ENCODE results near the gene COA1. TPM values are rescaled to one million over a fixed set of nuclear protein-coding genes. Genes with fewer than 3 reads are reported as not detected.

Gene COA1
- total RNA-seq, 2 experiments from 2014 or later: 63.9 to 96.0 TPM

DNA sequence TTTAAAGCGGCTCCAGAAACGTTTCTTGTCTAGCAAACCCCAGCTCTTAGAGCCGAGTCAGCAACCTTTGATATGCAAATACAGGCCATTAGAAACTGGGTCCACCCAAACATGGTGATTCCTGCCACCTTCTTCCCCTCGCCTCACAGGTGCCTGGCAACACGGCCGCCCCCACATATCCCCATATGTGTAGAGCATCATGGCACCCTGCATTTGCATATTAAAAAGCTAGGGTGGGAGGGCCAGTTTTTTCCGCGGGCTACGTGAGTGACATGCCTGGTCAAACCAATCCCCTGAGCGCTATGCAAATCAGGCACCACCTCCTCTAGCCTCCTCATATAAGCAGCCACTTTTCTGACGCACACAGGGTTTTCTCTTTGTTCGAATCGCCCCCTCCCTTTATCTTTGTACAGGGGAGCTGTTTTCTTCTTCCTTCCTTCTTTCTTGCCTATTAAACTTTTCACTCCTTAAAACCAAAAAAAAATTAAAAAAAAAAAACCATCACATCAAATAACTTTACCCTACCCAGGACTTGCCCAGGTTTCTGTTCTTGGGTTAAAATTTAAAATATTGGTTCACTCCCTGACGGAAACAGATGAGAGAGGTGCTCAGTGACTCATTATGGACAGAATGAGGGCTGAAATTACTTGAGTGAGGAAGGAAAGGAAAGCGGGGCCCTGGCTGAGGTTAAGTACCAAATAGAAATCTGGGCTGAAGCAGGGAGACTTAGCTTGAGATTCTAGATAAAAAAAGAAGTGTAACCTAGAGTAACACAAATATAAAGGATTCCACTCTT lies 59.8 kb downstream of the COA1 start:
- POLR2A ChIA-PET: no interaction called here
- Histone ChIP-seq H3K4me2 (ENCODE audit: low read length) (no peak overlapping the region), H2AFZ (ENCODE audit: low read length) (no peak overlapping the region), H3K36me3 (ENCODE audit: insufficient read depth, low read length) (peaks cover 86% of the 10 kb centered on the region), H3K27ac (ENCODE audit: low read depth, low read length, poor library complexity, severe bottlenecking) (no peak overlapping the region), H4K20me1 (ENCODE audit: insufficient read depth, low read length) (no peaks in the 10 kb centered on the region), H3K4me3 (ENCODE audit: low read depth, low read length, poor library complexity, severe bottlenecking) (no peak overlapping the region), H3K4me1 (ENCODE audit: insufficient read depth, low read length, poor library complexity, severe bottlenecking) (peaks cover 25% of the 10 kb centered on the region), H3K9me3 (ENCODE audit: low read length) (peaks cover 90% of the 10 kb centered on the region), H3K79me2 (ENCODE audit: insufficient read depth, low read depth, low read length) (peaks cover 92% of the 10 kb centered on the region), H3K9me2 (ENCODE audit: insufficient read depth, low read length) (no peaks in the 10 kb centered on the region)
- BruUV-seq (replicated peaks): no TSS peak
- CTCF ChIA-PET (ENCODE audit: unreplicated experiment): no interaction called here
- no peak for TF ChIP-seq EZH2phosphoT487 (IDR thresholded peaks at IDR 0.05; ENCODE audit: borderline replicate concordance, low read depth, low read length)
- TF ChIP-seq, protein P1, sequence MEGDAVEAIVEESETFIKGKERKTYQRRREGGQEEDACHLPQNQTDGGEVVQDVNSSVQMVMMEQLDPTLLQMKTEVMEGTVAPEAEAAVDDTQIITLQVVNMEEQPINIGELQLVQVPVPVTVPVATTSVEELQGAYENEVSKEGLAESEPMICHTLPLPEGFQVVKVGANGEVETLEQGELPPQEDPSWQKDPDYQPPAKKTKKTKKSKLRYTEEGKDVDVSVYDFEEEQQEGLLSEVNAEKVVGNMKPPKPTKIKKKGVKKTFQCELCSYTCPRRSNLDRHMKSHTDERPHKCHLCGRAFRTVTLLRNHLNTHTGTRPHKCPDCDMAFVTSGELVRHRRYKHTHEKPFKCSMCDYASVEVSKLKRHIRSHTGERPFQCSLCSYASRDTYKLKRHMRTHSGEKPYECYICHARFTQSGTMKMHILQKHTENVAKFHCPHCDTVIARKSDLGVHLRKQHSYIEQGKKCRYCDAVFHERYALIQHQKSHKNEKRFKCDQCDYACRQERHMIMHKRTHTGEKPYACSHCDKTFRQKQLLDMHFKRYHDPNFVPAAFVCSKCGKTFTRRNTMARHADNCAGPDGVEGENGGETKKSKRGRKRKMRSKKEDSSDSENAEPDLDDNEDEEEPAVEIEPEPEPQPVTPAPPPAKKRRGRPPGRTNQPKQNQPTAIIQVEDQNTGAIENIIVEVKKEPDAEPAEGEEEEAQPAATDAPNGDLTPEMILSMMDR (conservative IDR thresholded peaks at IDR 0.05; ENCODE audit: low read length): no peak
- intact Hi-C loops (cut with micrococcal nuclease; ENCODE audit: unreplicated experiment): no loop called here
- no peak for DNase-seq (ENCODE audit: low spot score)

DNA sequence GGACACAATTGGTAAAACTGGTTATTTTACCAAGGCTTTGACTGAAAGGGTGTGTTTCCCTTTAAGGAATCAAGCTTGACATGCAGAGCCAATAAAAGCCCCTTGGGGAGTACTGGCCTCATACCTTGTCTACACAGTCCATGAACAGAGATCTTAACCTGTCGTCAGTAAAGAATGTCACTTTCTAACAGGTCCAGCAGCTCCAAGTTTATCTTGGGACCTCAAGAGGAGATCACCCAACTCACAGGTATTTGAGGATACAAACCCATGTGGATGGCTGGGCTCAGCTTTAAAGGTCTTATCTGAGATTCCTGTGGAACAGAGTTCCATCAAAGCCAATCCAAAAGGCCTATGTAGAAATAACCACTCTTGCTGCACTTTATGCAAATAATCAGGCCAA lies 61.3 kb downstream of the COA1 start:
- CTCF ChIA-PET (ENCODE audit: unreplicated experiment): no interaction called here
- TF ChIP-seq EZH2phosphoT487 (IDR thresholded peaks at IDR 0.05; ENCODE audit: borderline replicate concordance, low read depth, low read length): no peak
- TF ChIP-seq, protein P1 (conservative IDR thresholded peaks at IDR 0.05; ENCODE audit: low read length): no peak
- no peaks in the 10 kb centered on the region for H3K9me2 ChIP-seq (ENCODE audit: insufficient read depth, low read length)
- no peak overlapping the region for H3K4me2 ChIP-seq (ENCODE audit: low read length)
- H3K9me3 ChIP-seq (ENCODE audit: low read length): peaks cover 76% of the 10 kb centered on the region
- H3K27ac ChIP-seq (ENCODE audit: low read depth, low read length, poor library complexity, severe bottlenecking): no peak overlapping the region
- H2AFZ ChIP-seq (ENCODE audit: low read length): no peak overlapping the region
- no peak for DNase-seq (ENCODE audit: low spot score)
- BruUV-seq (replicated peaks): no TSS peak
- peaks cover 14% of the 10 kb centered on the region for H3K4me1 ChIP-seq (ENCODE audit: insufficient read depth, low read length, poor library complexity, severe bottlenecking)
- H4K20me1 ChIP-seq (ENCODE audit: insufficient read depth, low read length): no peaks in the 10 kb centered on the region
- POLR2A ChIA-PET: interaction anchor here (0.6 kb wide), 1 partner anchor 39 kb away, joined by 3 read pairs; no protein-coding TSS in a partner anchor
- peaks cover 80% of the 10 kb centered on the region for H3K36me3 ChIP-seq (ENCODE audit: insufficient read depth, low read length)
- H3K79me2 ChIP-seq (ENCODE audit: insufficient read depth, low read depth, low read length): peaks cover 87% of the 10 kb centered on the region
- intact Hi-C loops (cut with micrococcal nuclease; ENCODE audit: unreplicated experiment): no loop called here
- H3K4me3 ChIP-seq (ENCODE audit: low read depth, low read length, poor library complexity, severe bottlenecking): no peak overlapping the region

DNA sequence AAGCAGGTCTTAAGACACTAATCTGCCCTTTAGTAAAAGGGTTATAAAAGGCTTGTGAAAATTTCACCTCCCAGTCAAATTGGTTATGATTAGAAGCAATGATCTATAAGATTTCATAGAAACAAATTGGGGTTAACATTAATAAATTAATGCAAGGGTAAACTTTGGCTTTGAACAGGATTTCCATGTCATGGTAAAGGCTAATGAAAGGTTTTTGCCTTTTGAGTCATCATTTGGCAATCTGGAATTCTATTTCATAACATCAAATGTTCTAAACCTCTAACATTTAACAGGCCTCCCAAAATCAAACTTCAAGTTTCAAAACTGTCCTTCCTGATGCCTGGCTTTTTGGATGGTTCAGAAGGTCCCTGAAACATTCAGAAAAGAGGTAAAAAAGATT lies 62.4 kb downstream of the COA1 start:
- no peak for DNase-seq (ENCODE audit: low spot score)
- H3K9me3 ChIP-seq (ENCODE audit: low read length): peaks cover 65% of the 10 kb centered on the region
- no peak for TF ChIP-seq EZH2phosphoT487 (IDR thresholded peaks at IDR 0.05; ENCODE audit: borderline replicate concordance, low read depth, low read length)
- TF ChIP-seq, protein P1 (conservative IDR thresholded peaks at IDR 0.05; ENCODE audit: low read length): no peak
- H3K4me1 ChIP-seq (ENCODE audit: insufficient read depth, low read length, poor library complexity, severe bottlenecking): peaks cover 10% of the 10 kb centered on the region
- H3K4me2 ChIP-seq (ENCODE audit: low read length): no peak overlapping the region
- peaks cover 76% of the 10 kb centered on the region for H3K79me2 ChIP-seq (ENCODE audit: insufficient read depth, low read depth, low read length)
- no peak overlapping the region for H2AFZ ChIP-seq (ENCODE audit: low read length)
- intact Hi-C loops (cut with micrococcal nuclease; ENCODE audit: unreplicated experiment): no loop called here
- H3K27ac ChIP-seq (ENCODE audit: low read depth, low read length, poor library complexity, severe bottlenecking): no peak overlapping the region
- peaks cover 81% of the 10 kb centered on the region for H3K36me3 ChIP-seq (ENCODE audit: insufficient read depth, low read length)
- ChIA-PET POLR2A (interaction anchor here (0.6 kb wide), 1 partner anchor 13 kb away, joined by 3 read pairs; no protein-coding TSS in a partner anchor), CTCF (ENCODE audit: unreplicated experiment) (no interaction called here)
- no peaks in the 10 kb centered on the region for H4K20me1 ChIP-seq (ENCODE audit: insufficient read depth, low read length)
- H3K4me3 ChIP-seq (ENCODE audit: low read depth, low read length, poor library complexity, severe bottlenecking): no peak overlapping the region
- H3K9me2 ChIP-seq (ENCODE audit: insufficient read depth, low read length): no peaks in the 10 kb centered on the region
- BruUV-seq (replicated peaks): no TSS peak
